Activated T-cell treated with anti-CD3 and anti-CD28 coated beads for 4 hours (primary cell): Measurements from ENCODE around the gene CCDC91.
"Not testable (repeated sequence)": the region's sequence is repeated elsewhere in the genome, so short reads cannot be mapped to it uniquely, and the experiment has no call there.

Experiments used
- DNase-seq: peaks from one replicate; pipeline ENCODE4 v3.0.0-alpha.2; 2020

The CCDC91 gene

DNA sequence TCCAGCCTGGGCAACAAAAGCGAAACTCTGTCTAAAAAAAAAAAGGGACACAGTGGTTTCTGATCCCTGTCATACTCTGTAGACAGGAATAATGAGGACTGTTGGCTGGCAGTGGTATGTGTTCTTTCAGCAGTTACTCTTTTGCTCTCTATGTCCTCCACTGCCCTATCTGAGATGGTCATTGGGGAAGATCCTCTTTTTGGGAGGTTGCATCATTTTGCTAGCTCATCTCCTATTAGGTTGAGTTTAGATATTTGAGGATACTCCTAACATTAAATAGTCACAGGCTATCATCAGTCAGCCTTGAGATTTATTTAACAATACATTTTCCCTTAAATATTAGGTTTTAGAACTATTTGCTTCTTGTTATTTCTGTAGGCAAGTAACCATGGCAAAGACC is 5.9 kb upstream of the CCDC91 start:
- DNase-seq = no peak

DNA sequence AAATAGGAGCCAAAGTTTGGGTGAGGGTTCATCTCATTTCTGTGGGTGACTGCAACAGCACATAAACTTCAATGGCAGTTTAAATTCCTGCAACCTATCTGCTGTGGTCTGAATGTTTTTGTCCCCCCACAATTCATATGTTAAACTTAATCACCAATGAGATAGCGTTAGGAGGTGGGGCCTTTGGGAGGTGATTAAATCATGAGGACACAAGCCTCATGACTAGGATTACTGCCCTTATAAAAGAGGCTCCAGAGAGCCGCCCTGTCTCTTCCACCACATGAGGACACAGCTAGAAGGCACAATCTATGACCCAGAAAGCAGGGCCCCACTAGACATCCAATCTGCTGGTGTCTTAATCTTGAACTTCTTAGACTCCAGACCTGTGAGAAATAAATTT is 3.8 kb upstream of the CCDC91 start:
- DNase-seq = no peak

DNA sequence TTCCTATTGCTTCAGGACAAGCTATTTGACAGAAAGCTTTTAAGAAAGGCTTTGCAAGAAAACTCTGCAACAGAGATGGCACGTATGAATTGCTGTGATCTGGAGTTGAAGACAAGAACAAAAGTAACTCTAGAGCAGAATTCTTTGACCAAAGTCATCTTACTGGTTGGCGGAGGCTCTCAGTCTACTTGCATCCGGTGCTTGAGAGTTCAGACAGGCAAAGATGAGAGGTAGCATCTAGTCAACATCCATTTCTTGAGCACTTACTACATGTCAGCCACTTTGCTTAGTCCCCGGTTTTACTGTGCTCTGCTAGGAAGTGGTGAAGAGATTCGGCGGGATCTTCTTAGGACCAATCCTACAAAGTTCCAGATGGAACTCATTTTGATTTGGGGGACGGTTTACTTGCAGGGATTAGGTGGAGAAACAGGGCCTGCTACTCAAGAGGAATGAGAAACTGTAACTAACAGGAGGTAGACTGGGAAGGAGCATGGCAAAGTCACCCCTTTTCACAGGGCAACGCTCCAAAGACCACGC is 404 bp upstream of the CCDC91 start:
- DNase-seq = no peak

DNA sequence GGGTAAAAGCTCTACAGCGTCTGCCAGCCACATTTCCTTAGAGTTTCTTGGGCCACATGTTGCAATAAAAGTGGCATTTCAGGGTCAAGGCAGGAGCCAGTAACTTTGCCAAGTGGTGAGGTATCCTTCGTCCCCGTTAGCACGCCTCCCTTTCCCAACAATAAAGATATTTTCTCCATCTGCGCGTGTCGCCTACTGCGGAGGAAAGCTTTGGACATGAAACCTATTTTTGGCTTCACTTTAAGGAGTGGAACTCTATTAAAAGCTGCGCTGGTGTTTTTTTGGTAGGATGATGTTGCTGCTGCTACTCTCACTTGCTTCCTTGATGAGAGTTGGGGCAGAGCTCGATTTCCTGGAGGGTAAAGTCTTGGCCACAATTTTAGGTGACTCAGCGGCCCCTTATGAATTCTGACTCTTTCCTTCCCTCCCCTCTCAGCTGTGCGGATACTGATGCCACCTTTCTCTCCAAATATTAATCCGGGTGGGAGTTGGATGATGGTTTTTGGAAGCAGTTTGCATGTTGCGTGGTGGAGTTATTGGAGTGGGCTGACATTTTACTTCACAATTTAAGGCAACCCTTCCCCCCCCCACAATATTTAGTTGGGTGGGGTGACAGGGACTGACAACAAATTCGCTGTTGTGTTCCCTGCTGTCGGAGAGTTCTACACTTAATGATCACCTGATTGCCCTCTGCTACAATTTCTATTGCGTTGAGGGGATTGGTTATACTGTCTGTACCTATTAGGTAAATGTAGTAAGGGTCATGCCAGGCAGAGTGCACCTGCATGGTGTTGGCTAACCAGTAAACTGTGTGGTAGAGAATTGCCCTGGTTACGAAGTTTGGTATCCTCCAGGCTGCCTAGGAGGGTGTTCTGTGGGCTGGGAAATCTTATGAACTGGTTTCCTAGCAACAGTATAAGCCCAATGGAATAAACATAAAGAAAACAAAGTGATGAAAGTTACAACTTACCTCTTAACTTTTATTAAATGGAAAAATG is 1.1 kb downstream of the CCDC91 start:
- peak; percentile 14 for DNase-seq

DNA sequence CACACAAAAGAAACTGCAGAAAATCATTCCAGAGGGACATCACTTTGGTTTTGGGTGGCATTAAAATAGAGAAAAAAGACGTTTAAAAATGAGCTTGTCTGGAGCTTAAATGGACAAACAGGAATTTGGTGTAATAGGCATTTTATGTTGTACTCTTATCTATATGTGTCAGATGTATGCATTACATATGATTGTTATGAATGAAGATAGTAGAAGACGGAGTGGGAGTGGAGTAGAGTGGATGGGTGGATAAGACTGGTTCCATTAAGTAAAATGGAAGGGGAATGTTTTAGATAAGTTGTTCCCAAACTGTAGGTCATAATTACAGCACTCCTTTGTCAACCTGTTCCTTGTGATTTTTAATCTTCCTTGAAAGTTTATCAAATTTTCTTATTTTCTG is 1.9 kb downstream of the CCDC91 start:
- DNase-seq = no peak

DNA sequence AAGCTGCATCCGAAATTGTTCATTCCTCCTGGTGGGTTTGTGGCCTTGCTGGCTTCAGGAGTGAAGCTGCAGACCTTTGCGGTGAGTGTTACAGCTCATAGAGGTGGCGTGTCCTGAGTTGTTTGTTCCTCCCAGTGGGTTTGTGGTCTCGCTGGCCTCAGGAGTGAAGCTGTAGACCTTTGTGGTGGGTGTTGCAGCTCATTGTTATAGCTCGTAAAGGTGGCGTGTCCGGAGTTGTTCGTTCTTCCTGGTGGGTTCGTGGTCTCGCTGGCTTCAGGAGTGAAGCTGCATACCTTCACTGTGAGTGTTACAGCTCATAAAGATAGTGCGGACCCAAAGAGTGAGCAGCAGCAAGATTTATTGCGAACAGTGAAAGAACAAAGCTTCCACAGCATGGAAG is 4.4 kb downstream of the CCDC91 start:
- DNase-seq = not testable (repeated sequence)

DNA sequence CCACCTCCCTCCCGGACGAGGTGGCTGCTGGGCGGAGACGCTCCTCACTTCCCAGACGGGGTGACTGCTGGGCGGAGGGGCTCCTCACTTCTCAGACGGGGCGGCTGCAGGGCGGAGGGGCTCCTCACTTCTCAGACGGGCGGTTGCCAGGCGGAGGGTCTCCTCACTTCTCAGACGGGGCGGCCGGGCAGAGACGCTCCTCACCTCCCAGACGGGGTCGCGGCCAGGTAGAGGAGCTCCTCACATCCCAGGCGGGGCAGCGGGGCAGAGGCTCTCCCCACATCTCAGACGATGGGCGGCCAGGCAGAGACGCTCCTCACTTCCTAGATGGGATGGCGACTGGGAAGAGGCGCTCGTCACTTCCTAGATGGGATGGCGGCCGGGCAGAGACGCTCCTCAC is 10.9 kb downstream of the CCDC91 start:
- DNase-seq = not testable (repeated sequence)

DNA sequence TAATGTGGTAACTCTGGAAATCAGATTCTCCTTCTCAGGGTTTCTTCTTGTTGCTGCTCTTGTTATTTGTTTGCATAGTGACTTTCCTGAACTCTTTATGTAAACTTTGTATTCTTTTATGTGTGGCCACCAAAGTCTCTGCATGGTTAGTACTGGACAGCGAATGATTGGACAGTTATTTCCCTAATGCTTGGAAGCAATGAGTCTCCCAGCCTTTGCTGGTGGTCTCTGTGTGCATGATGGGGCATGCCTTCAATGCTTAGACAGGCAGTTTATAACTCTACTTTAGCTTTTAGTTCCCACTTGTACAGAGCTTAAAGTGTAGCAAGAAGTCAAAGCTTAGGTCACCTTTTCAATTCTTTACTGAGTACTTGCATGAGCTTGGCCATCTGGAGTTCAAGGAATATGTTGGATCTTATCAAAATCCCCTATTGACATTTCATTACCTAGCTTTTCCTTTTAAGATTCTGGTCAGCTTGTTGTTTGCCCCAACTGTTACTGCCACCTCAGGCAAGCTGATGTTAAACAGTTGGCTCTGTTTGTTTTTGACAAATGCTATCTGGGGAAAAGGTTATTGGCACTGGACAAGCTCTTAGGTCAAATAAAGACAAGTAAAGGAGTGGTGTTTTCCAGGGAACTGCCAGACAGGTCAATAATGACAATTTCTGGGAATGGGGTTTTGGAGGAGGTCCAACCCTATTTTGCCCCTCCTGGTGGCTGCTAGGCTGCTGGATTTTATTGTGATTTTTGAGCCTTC is 12.3 kb downstream of the CCDC91 start:
- DNase-seq = no peak

DNA sequence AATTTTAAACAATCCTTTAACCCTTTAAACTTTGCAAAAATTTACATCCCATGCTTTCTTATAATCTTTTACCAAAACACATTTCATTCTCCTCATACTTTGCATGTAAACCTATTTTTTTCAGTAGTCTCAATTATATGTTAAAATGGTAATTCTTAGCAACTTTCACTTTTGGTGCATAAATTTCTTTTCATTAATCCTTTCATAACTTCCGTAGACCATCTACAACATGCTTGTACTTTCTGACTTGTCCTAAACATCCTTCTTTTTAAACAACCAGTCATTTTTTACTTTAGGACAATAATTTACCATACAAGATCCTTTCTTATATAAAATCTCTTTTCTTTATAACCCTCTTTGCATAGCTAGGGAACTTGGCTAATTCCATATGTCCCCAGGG is 19.5 kb downstream of the CCDC91 start:
- no peak for DNase-seq

DNA sequence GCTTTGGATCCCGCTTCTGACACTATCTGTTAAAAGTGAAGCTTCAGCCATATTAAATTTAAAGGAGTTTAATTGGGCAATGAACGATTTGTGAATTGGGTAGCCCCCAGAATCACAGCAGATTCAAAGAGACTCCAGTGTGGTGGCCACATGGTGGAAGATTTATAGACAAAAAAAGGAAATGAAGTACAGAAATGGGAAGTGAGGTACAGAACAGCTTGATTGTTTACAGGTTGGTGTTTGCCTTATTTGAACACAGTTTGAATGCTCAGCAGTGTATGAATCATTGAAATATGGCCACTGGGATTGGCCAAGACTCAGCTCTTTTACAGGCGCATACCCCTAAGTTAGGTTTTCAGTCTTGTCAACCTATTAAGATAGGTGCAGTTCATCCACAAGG is 21.9 kb downstream of the CCDC91 start:
- no peak for DNase-seq

DNA sequence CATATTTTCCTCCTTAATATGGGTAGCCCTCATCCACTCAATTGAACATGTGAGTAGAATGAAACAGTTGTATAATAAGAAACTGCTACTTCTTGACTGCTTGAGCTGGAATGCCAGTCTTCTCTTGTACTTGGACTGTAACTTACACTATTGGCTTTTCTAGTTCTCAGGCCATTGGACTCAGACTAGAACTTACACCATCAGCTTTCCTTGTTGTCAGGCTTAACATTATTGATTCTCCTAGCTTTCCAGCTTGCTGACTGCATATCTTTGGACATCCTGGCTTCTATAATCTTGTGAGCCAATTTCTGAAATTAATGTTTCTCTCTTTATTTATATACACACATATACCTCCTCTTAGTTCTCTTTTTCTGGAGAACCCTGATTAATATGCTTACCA is 24.8 kb downstream of the CCDC91 start:
- DNase-seq = no peak

DNA sequence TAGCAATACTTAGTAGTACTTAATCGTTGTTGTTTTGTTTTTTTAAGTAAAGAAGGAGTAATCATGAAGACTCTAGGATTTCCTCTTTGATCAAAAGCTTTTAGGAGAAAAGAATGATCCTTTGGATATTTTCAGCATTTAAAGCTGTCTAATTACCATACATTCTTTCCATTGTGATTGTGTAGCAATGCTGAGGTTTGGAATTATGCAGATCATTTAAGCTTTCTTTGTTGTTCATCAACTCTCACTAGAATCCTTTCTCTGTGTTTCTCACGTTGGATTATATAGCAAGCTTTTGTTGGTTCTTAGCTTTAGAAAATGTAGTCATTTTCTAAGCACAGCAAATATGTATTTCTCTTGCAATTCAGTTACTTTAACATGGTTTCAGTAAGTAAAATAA is 25.8 kb downstream of the CCDC91 start:
- DNase-seq = no peak

DNA sequence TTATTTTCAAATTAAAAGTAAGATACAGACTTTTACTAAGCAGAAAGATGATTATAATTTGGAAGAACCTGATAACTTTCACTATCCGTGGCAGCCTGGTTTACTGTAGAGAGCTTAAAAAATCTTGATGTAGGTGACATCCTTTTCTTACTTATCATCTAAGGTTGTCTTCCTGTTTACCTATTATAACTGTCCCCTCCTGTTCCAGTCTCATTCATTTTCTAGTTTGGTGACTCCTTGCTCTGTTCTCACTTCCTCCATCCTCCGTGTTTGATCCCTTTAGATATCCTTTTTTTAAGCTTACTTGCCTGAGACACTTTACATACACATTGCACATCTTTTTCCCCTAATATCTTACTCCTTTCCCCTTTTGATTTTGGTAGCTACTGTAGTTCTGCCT is 27.5 kb downstream of the CCDC91 start:
- no peak for DNase-seq

DNA sequence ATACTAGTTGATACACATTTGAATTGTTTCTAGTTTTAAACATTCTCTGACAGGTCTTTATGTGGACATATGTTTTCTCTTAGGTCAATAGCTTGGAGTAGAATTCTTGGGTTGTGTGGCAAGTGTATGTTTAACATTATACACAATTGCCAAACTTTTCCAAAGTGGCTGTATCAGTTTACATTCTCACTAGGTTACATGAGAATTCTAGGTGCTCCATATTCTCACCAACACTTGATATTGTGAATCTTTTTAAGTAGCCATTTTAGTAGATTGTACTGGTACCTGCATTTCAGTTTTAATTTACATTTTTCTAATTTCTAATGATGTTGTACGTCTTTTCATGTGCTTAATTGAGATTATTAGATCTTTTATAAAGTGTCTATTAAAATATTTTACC is 28.6 kb downstream of the CCDC91 start:
- DNase-seq = no peak

DNA sequence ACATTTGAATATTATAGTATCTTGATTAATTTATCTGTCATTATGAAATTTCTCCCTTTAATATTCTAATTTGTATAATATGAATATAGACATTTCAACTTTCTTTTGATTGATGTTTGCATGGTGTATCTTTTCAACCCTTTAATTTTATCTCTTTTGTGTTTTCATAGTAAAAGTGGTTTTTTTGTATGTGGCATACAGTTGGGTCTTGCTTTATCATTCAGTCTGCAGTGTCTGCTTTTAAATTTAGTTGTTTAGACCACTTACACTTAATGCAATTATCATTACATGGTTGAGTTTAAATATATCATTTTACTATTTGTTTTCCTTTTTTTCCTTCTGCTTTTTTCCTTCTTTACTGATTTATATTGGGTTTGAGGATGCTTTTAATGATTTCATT is 29.6 kb downstream of the CCDC91 start:
- no peak for DNase-seq

DNA sequence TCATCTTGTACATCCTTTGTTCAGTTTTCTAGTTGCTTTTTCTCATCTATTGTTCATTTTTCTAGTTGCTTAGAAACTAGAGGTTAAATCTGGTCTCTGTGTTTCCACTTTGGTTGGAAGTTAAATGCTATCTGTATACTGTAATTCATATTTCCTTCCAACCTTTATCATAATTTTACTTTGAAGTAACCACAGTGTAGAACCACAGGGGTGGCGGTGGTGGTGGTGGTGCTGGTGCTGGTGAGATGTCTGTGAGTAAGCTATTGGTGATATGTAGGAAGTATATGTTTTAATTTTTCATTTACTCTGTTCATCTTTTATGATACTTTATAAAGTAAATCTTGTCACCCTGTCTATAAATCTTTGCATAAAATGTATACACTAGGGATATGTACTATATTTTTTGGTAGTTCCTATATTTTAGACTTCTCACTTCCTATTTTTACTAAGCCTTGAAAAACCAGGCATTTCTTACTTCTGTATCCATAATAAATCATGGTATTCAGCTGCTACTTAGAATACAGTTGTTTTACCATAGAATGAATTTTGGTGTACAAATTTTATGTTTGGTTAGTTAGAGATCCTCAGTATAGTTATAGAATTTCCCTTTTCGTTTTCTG is 31.9 kb downstream of the CCDC91 start:
- peak; percentile 58 for DNase-seq

DNA sequence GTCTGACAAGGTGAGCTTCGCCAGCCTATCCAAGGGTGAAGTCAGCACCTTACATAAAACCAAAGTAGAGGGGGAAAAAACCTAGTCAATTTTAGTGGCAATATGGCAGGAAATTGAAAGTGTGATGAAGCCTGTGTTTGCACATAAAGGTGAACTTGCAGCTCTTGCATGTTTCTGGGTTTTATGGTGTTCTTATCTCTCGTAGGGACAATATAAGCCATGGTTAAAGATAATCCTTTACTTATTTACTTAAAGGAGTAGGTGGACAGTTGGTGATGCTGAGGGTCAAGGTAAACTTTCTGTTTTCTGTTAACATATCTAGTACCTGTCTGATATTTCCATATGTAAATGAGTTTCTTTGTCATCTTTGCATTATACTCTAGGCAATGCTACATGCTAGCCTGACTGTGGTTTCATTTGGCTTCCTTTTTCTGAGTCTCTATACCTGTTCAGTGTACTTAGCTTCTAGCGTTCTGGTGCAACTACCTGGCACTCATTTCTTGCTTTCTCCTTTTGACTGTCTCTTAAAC is 32.8 kb downstream of the CCDC91 start:
- DNase-seq = no peak

DNA sequence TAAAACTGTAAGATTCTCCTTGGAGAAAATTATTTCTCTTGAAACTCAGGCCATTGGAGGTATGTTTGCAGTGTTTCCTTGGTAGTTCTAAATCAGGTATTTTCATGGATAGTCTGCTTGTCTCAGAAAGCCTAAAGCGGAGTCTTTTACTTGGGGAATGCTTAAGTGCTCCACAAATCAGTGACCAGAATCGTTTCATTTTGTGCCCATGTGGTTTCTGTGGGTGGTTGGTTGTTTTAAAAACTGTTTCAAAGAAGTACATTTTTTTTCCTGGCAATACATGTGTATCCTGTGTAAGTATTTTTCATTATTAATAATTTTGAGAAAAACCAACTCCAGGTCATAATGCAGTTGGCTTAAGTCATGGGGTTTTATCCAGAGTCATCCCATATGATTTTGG is 33.6 kb downstream of the CCDC91 start:
- DNase-seq = no peak

DNA sequence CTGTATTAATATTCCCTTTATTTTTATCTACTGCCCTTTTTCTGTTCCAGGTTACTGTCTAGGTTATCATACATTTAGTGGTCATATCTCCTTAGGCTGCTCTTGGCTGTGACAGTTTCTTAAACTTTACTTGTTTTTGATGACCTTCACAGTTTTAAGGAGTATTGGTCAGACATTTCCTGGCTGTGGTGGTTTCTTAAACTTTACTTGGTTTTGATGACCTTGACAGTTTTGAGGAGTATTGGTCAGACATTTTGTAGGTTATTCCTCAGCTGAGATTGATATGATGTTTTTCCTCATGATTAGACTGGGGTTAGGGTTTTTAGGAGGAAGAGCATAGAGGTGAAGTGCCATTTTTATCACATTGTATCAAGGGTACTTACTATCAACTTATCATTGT is 36.4 kb downstream of the CCDC91 start:
- DNase-seq = no peak

DNA sequence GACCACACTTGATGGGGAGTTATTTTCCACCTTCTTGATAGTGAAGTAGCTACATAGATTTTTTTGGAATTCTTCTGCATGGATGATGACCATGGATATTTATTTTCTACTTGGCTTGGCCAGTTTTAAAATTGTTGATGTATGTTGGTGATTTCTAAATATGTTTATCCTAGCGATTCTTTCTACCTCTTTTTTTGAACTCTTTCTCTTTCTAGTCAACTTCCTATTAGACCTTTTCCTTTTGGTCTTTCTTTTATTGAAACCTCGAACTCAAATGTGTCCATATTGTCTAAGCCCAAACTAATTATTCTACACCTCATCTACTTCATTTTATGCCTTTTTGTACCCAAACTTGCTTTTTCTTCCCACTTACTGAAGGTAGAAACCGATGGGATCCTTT is 37.0 kb downstream of the CCDC91 start:
- DNase-seq = no peak

DNA sequence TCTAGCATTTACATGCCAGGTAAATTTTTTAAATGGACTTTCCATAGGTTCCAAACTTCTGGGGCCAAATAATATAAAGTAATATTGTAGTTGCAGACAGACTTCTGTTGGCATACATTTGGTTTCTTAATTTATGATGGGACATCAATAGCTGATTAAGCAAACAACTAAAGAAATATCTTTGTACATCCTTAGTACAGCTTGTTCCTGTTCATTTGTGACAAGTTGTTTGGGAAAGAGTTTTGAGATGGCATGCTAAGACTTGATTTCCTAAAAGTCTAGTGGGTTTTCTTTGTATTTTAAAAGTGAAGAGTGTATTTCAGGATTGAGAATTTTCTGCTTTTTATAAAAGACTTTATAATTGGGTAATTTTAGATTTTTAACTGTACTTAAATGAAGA is 41.0 kb downstream of the CCDC91 start:
- no peak for DNase-seq

DNA sequence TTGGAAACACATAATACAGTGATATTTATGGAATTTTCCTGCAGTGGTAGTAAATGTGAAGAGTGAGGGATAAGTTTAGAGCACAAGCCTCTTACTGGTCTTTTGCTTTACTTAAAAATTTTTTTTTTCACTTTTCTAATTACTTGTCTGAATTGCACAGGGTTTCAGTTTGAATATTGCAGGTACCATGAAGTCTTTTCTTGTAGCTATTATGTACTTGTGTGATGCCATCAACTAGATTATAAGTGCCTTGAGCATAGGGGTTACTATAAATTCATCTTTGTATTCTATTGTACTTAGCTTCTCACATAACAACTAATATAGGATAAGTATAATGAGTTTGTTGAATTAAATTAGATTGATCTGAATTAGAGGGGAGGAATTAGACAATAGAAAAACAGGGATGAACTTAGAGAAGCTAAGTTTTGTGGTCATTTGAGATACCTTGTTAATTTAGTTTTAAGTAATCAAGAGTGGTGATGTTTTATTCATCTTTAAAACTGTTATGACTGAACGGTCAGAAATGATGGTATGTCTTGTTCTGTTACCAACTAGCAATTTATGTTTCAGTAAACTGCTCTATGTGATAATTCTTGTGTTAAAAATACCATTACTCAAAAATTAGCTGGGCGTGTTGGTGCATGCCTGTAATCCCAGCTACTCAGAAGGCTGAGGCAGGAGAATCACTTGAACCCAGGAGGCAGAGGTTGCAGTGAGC is 42.1 kb downstream of the CCDC91 start:
- DNase-seq = no peak

DNA sequence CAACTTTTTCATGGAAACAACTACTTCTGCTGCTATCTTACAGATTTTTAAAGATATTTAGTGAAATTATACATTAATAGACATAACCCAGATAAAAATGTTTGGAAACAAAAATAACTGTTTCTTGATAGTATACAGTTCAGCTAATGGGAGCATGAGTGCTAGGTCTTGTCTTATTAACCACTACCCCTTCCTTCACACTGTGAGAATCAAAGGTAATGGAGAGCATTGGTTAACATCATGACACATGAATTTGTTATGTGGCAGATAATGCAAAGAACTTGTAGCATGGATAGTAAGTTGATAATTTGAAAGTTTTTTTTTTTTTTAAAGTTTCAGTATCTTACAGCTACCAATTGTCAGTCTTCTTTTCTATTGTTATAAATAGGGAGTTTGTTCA is 44.2 kb downstream of the CCDC91 start:
- no peak for DNase-seq
